Activated T-cell treated with anti-CD3 and anti-CD28 coated beads for 1 hour (primary cell): Measurements from ENCODE around the gene ITGA11.
"Not testable (repeated sequence)": the region's sequence is repeated elsewhere in the genome, so short reads cannot be mapped to it uniquely, and the experiment has no call there.

ENCODE experiments used
- DNase-seq: peaks from one replicate; pipeline ENCODE4 v3.0.0-alpha.2; 2020; ENCODE audit warnings: low read depth

The ITGA11 gene

GRCh38 chr15:68425428-68426060 is 6.4 kb downstream of the ITGA11 start:
- DNase-seq, result no peak

GRCh38 chr15:68424754-68425390 is 7.1 kb downstream of the ITGA11 start:
- no peak for DNase-seq

GRCh38 chr15:68423359-68424296 is 8.3 kb downstream of the ITGA11 start:
- no peak for DNase-seq

GRCh38 chr15:68422403-68423145 is 9.4 kb downstream of the ITGA11 start:
- not testable (repeated sequence) for DNase-seq

GRCh38 chr15:68421798-68422402 is 10.1 kb downstream of the ITGA11 start:
- DNase-seq, result no peak

GRCh38 chr15:68421115-68421551 is 10.8 kb downstream of the ITGA11 start:
- DNase-seq, result no peak

- no peak for DNase-seq
Measured at GRCh38 chr15:68420186-68420684, 11.7 kb downstream of the ITGA11 start.

- DNase-seq, result no peak
Measured at GRCh38 chr15:68419301-68420175, 12.4 kb downstream of the ITGA11 start.

GRCh38 chr15:68418611-68419161 is 13.3 kb downstream of the ITGA11 start:
- no peak for DNase-seq

GRCh38 chr15:68417897-68418296 is 14.1 kb downstream of the ITGA11 start:
- no peak for DNase-seq

- no peak for DNase-seq
Measured at GRCh38 chr15:68417051-68417450, 14.9 kb downstream of the ITGA11 start.

- DNase-seq, result no peak
Measured at GRCh38 chr15:68416158-68416535, 15.8 kb downstream of the ITGA11 start.

GRCh38 chr15:68415501-68416157 is 16.3 kb downstream of the ITGA11 start:
- no peak for DNase-seq

GRCh38 chr15:68415061-68415460 is 16.9 kb downstream of the ITGA11 start:
- DNase-seq, result no peak

GRCh38 chr15:68414591-68414990 is 17.4 kb downstream of the ITGA11 start:
- no peak for DNase-seq

- DNase-seq, result no peak
Measured at GRCh38 chr15:68414206-68414555, 17.8 kb downstream of the ITGA11 start.

GRCh38 chr15:68413363-68414205 is 18.4 kb downstream of the ITGA11 start:
- DNase-seq, result no peak

- no peak for DNase-seq
Measured at GRCh38 chr15:68412218-68412617, 19.7 kb downstream of the ITGA11 start.

- DNase-seq, result no peak
Measured at GRCh38 chr15:68411735-68412134, 20.2 kb downstream of the ITGA11 start.
